IPS DF 19.7 (cell line): ENCODE results near the gene CINP.
"Not testable (repeated sequence)": the region's sequence is repeated elsewhere in the genome, so short reads cannot be mapped to it uniquely, and the experiment has no call there.

Source experiments
- DNase-seq: peaks from one replicate; pipeline ENCODE4 v3.0.0-alpha.2; 2013; ENCODE audit warnings: low read depth, low spot score

The CINP gene

GRCh38 chr14:102353126-102353619 is 9.5 kb downstream of the CINP start:
- no peak for DNase-seq

GRCh38 chr14:102352213-102352612 is 10.5 kb downstream of the CINP start:
- DNase-seq: no peak

- DNase-seq: not testable (repeated sequence)
Observed at GRCh38 chr14:102351593-102351992, 11.1 kb downstream of the CINP start.

- no peak for DNase-seq
Observed at GRCh38 chr14:102351023-102351422, 11.7 kb downstream of the CINP start.

- no peak for DNase-seq
Observed at GRCh38 chr14:102348376-102348775, 14.3 kb downstream of the CINP start.

GRCh38 chr14:102346645-102347044 is 16.0 kb downstream of the CINP start:
- DNase-seq: no peak

- no peak for DNase-seq
Observed at GRCh38 chr14:102345232-102345631, 17.5 kb downstream of the CINP start.

- no peak for DNase-seq
Observed at GRCh38 chr14:102344485-102344884, 18.2 kb downstream of the CINP start.

GRCh38 chr14:102344084-102344483 is 18.6 kb downstream of the CINP start:
- DNase-seq: no peak

GRCh38 chr14:102342238-102342637 is 20.5 kb downstream of the CINP start:
- DNase-seq: no peak

GRCh38 chr14:102341566-102341965 is 21.1 kb downstream of the CINP start:
- DNase-seq: no peak

- DNase-seq: no peak
Observed at GRCh38 chr14:102338724-102339123, 24.0 kb downstream of the CINP start.

- DNase-seq: no peak
Observed at GRCh38 chr14:102335163-102335562, 27.5 kb downstream of the CINP start.

GRCh38 chr14:102333795-102334705 is 28.6 kb downstream of the CINP start:
- DNase-seq: no peak

- DNase-seq: no peak
Observed at GRCh38 chr14:102333390-102333789, 29.3 kb downstream of the CINP start.

GRCh38 chr14:102330806-102331205 is 31.9 kb downstream of the CINP start:
- no peak for DNase-seq

- DNase-seq: not testable (repeated sequence)
Observed at GRCh38 chr14:102329381-102329780, 33.3 kb downstream of the CINP start.

GRCh38 chr14:102326583-102326982 is 36.1 kb downstream of the CINP start:
- DNase-seq: no peak

- no peak for DNase-seq
Observed at GRCh38 chr14:102325791-102326345, 36.8 kb downstream of the CINP start.

GRCh38 chr14:102323102-102323501 is 39.6 kb downstream of the CINP start:
- DNase-seq: no peak

- no peak for DNase-seq
Observed at GRCh38 chr14:102321456-102322422, 41.0 kb downstream of the CINP start.
